Activated T-cell treated with anti-CD3 and anti-CD28 coated beads for 24 hours (primary cell): ENCODE results near the gene RRP12.

ENCODE experiments used
- DNase-seq: peaks from one replicate; pipeline ENCODE4 v3.0.0-alpha.2; 2020; ENCODE audit warnings: low read depth

The RRP12 gene

GRCh38 chr10:97312897-97313296, 88.2 kb downstream of the RRP12 start:
- no peak for DNase-seq

- no peak for DNase-seq
Measured at GRCh38 chr10:97311111-97311626, 90.0 kb downstream of the RRP12 start.

GRCh38 chr10:97307866-97308780, 93.0 kb downstream of the RRP12 start:
- no peak for DNase-seq

GRCh38 chr10:97307441-97307840, 93.7 kb downstream of the RRP12 start:
- no peak for DNase-seq
